Left colon (tissue), 2 donors: ENCODE data around the gene VWC2L. TPM values are rescaled to one million over a fixed set of nuclear protein-coding genes. Genes with fewer than 3 reads are reported as not detected.

Experiments
- ATAC-seq: fragments of 200-7000 bp; cut with Tn5 transposase; one replicate; pipeline ENCODE4 v1.9.1; 2020; ENCODE audit warnings: mild to moderate bottlenecking, moderate library complexity
- DNase-seq, 2 donors: peaks; one replicate each; pipeline ENCODE4 v3.0.0-alpha.2; 2020
- intact Hi-C, 2 donors: fragments of 100-400 bp; cut with DNase I in 1 of 2; cut with micrococcal nuclease in 1 of 2; formaldehyde crosslinking; loops; one replicate each; pipeline versions ENCODE4 v1.11.2 to v1.14.0; 2022; cut with DNase I, micrococcal nuclease
- total RNA-seq, 2 donors: library from RNA; stranded (reverse); fragmentation: NEBNext Ultra II Directional; extraction: Animal tissue kit (Norgen Biotek cat#: 25700); gene quantifications; one replicate each; pipeline ENCODE4 v1.2.1, GENCODE V29; 2021
- donor health status: DM: no; HTN: no; CAD: no.
- donor health status: DM: yes; HTN: yes; CAD: no.

VWC2L gene
- total RNA-seq, 2 donors from 2014 or later: not detected

DNA sequence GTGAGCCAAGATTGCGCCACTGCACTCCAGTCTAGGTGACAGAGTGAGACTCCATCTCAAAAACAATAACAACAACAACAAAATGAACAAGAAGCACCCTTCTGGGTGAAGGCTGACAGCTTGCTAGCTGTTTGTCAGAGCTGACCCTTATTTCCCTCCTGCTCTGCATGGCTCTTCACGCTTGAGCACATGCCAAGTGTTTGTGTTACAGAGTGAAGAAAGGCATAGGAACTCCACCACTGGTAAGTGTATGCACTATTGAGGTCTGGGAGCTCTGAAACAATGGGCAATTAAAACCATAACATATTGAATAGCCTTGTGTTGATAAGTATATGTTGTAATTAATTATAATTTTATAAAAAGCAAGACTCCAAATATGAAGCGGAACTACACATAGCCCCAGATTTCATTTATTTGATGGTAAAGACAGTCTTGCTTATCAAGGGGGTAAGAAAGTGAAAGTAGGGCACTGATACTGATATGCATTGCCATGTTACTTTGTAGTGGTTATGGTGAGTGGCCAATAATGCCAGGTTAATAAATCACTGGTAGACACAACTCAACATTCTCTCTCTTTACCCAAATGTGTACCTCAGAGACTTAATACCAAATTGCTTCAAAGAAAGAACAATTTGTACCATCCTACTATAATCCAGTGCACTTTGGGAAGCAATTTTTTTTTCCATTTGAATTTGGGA is 163.4 kb downstream of the VWC2L start:
- DNase-seq: no peak
- no peak for ATAC-seq
- intact Hi-C loops: no loop called here

DNA sequence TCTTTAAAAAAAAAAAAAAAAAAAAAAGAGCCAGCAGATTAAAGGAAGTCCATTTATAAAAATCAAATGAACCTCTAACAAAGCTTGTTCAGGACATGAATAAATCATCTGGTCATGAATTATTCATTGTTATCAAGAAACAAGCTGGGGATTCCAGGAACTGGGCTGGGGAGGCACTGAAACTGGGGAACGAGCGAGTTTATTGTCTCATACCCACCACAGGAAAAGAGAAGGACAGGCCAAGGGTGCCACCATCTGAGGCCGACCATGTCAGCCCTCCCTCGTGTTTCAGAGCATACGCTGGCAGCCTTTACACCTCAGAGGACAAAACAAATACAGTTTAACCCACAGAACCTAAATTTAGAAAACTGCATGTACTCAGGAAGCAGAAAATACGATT is 164.2 kb downstream of the VWC2L start:
- DNase-seq (no peak), ATAC-seq (no peak)
- intact Hi-C loops: no loop called here

DNA sequence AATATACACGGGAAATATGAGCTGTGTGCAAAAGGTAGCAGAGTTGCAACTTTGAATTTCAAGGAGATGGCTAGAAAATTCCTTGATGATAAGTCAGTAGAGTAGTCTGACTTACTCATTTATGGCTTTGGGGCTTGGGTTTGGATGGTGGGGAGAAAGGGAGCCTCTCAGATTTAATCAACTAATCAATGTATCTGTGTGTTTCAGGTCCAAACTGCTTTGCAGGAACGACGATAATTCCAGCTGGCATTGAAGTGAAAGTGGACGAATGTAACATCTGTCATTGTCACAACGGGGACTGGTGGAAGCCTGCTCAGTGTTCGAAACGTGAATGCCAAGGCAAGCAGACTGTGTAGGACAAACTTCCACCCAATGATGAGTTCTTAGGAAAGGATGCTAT is 164.6 kb downstream of the VWC2L start:
- intact Hi-C loops: no loop called here
- ATAC-seq (no peak), DNase-seq (no peak)

DNA sequence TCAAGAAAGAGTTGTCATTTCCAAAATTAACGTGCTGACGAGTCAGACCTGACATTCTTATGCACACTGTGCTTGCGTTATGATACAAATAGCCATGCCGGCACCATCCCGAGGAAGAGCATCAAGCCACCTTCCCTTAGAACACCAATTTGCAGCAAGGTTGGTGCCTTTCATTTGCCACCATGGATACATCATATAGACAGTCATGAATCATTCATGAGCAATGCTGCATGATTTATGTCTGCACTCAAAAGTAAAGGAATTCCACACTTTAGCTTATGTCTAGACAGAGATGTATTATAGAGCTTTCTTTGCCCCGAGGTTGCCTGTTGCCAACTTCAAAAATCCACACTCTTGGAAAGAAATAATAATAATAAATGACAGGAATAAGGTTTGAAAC is 166.9 kb downstream of the VWC2L start:
- DNase-seq (no peak), ATAC-seq (no peak)
- intact Hi-C loops: no loop called here

DNA sequence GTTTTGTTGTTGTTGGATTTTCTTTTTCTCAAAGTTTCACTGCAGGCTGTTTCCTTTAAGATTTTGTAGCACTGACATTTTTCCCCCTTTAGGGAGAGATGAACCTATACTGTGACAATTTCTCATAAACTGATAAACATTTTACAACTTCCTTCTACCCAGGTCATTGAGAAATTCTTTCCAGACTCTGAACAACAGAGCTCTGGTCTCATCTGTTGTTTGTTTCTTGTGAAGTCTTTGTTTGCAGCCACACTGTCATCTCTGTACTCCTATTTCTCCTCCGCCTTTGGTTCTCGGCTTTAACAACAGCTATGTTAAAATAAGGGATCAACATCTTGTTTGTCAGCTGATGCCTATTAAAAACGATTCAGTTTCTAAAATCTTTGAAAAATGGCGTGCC is 167.6 kb downstream of the VWC2L start:
- ATAC-seq (no peak), DNase-seq (no peak)
- intact Hi-C loops: no loop called here

DNA sequence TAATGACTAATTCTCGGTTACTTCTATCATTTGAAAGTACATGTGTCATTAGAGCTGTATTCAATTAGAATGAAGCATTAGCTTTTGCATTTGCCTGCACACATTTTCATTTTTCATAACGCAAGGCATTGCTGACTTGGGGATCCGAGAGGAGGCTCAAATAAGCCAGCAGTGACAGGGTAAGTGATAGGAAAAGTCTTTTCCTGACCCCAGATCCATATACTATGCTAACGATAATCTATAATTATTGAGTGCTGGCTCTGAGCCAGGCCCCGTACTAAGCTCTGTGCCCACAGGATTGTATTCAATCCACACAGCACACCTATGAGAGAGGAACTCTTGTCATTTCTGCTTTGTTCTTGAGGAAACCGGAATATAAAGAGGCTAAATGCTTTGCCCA is 168.2 kb downstream of the VWC2L start:
- ATAC-seq: no peak
- intact Hi-C loops: no loop called here
- no peak for DNase-seq

DNA sequence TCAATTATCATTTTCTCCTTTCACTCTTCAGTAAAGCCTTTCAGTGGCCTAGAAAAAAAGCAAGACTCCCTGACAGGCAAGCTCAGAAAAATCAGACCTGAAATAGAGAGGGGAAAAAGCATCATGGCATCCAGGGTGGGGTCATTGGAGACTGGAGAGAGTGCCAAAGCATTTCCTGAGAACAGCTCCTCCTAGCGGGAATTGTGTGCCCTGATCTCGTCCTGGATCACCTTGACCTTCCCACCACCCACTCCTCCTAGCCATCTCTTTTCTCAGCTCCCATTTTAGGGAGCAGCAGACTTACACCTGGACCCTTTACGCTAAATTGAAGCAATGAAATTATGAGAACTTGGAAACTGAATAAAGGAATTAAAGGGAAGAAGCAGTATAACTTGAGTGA is 176.6 kb downstream of the VWC2L start:
- DNase-seq (no peak), ATAC-seq (no peak)
- intact Hi-C loops: no loop called here

DNA sequence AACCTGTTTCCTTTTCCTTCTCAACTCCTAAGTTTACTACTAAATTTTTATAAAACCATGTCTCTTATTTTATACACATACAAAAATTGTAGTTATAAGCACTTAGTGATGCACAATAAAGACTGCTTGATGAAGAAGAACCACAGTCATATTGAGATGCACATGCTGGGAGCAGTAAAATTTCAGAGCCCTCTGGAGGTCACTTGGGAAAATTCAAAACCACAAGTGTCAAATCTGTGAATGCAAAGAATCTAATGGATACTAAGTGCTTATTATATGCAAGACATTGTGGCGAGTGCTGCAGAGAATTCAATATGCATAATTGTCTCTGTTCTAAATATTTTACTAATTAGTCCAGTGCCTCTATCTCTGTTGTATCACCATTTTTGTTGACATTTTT is 180.5 kb downstream of the VWC2L start:
- DNase-seq (no peak), ATAC-seq (no peak)
- intact Hi-C loops: no loop called here

DNA sequence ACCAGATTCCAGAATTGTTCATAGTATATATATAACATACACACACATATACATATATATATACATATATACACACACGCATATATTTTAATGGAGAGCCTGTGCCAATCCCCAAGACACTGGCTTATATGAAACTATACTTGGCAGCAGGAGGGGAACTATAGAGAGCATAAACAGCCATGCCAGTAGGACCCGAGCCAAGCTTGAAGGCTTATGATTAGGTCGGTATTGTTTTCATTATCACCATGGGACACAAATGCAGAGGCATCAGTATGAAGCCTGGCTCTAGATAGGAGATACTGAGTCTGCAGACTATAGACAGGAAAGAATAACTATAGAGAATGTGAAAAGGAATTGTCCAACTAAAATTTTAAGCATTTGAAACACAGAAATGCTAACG is 181.2 kb downstream of the VWC2L start:
- DNase-seq: no peak
- intact Hi-C loops: no loop called here
- ATAC-seq: no peak

DNA sequence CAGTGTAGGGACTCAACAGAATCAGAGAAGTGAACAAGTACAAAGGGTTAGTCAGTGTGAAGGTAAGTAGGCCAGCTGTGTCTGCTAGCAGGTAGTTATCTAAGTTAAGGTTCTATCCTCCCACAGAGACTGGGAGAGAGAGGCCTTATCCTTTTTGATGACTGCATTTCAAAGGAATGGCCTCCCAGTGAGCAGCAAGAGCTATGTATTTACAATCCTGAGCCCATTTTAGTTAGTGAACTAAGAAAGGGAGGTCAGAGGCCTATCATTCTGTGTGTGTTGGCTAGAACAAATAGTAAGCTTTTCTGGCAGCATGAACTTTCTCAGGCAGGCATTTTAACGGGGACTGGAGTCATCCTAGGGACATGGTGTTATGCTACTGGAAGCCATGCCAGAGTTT is 182.9 kb downstream of the VWC2L start:
- DNase-seq: no peak
- no peak for ATAC-seq
- intact Hi-C loops: no loop called here

DNA sequence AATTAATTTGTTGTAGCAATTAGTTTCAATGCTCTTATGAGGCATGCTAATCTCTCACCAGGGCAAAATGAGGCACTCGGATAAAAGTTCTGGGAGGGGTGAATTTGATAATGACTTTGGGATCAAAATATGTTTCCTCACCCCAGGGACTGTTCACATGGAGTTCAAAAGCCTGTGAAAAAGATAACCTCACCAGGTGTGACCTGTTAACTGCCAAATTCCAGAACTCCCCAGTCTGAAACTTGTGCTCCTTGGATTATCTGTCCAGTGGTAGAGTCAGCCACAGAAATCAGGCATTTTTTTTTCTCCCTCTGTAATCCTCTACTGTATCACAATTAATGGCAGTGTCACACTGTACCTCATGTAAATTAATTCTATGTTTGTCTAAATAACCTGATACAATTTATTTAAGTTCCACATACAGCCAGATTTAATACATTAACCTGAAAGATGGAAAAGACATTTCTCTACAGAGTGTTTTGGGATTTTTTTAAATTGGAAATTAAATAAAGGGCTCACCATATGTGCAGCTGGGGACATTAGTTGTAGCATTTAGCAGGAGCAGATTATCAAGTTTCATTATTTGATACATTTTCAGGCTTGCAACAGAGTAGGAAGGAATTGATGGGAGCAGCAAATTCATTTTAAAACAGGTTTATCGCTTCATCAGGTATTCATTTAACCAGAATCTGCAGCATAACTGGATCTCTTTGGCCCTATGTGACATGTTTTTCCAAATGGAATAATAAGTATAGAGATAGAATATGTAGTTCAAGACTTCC is 191.2 kb downstream of the VWC2L start:
- no peak for DNase-seq
- no peak for ATAC-seq
- intact Hi-C loops: no loop called here

DNA sequence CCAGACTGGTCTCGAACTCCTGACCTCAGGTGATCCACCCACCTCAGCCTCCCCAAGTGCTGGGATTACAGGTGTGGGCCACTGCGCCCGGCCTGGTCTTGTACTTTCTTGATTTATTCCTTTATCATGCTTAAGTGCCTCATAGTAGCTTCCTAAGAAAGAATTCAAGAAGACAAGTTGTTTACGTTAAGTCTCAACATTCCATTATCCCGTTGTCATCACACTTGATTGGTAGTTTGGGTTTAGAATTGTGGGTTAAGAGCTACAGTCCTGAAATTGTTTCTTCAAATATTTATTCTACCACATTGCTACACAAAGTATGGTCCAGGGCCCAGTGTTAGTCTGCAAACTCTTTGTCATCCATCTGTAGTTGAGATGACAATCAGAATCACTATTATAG is 194.0 kb downstream of the VWC2L start:
- intact Hi-C loops: no loop called here

DNA sequence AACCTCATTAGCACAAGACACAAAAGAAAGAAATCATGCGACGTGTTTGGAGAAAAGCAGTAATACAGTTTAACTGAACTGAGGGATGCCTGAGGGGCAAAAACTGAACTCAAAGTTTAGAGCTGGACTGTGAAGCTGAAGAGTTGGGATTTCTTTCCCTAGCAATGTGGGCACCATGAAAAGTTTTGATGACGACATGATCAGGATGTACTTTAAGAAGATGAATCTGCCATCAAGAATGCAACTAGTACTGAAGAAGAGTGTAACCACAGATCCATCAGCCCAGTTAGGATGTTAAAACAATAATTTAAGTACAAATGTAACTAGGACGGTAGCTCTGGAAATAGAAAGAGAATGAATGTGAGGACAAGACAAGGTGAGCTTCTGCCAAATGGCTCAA is 196.2 kb downstream of the VWC2L start:
- ATAC-seq (no peak), DNase-seq (no peak)
- intact Hi-C loops: no loop called here

More for the DNA sequence above, 194.0 kb downstream of the VWC2L start:
- ATAC-seq (no peak), DNase-seq (no peak)

DNA sequence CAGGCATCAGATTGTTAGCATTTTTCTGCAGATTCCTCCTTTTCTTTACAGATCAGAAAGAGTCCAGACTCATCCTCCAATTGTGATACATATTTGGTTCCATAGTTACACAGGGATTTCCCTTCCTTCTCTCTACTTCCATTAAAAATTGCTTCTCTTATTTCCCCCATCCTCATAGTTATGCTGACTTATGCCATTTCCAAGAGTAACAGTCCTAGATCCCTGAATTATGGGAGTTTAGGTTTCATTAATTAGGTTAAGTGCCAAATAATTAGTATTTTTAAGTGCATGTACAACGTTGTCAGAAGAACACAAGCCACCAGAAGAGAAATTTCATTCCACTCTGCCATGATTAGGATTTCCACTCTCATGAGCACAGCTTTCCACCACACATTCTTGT is 200.2 kb downstream of the VWC2L start:
- ATAC-seq (no peak), DNase-seq (no peak)
- intact Hi-C loops: no loop called here

DNA sequence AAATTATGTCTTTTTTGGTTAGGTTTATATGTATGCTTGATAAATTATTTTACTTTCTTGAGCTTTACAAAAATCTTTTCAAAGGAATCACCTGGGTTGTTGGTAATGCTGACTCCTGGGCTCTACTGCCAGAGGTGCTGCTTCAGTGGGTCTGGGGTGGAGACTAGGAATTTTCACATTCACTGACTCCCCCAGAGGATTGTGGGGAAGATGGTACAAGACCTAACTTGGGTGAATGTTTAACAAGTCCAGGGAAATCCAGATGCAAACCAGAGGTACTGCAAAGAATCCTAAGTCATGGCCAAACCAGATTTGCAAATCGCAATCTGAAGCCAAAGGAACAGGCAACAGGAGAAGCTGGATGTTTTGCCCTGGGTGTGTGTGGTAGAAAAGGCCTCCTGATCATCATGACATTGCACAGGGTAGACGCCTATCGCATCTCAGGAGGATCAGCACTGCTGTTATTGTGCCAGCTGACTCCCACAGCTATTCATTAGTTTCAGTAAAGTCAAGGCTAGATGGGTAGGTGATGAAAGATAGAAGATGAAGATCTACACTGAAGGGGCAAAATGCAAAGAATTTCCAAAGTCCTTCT is 213.4 kb downstream of the VWC2L start:
- DNase-seq (no peak), ATAC-seq (no peak)
- intact Hi-C loops: no loop called here

DNA sequence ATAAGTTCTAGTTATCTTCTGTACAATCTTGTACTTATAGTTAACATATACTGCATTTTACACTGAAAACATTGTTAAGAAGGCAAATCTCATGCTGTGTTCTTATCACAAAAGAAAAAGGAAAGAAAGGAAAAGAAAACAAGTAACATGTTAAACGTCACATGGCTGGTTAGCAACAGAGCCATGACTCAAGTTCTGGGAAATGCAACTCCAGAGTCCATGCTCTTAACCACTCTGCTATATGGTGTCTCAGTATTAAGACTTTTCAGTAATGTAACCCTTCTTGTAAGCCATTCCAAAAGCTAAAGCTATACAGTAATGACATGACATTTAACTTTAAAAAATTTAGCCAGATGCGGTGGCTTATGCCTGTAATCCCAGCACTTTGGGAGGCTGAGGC is 217.2 kb downstream of the VWC2L start:
- intact Hi-C loops: no loop called here
- DNase-seq (no peak), ATAC-seq (no peak)
